H9 (cell line): ENCODE data around the gene ZNF621. TPM values are rescaled to one million over a fixed set of nuclear protein-coding genes. Genes with fewer than 3 reads are reported as not detected.

Experiments used
- DNase-seq: peaks from one replicate; pipeline ENCODE4 v3.0.0-alpha.2; 2017
- H2AFZ ChIP-seq: one replicate; pipeline ENCODE4 v1.6.1; 2013; ENCODE audit warnings: mild to moderate bottlenecking, low read length, control low read depth, moderate library complexity
- H2AK5ac ChIP-seq: 2 replicates; pipeline ENCODE4 v1.6.1; 2013; ENCODE audit warnings: low read length, control low read depth, mixed read lengths; ENCODE audit not compliant: insufficient read length
- H2BK120ac ChIP-seq: one replicate; pipeline ENCODE4 v1.6.1; 2013; ENCODE audit warnings: low read depth, mild to moderate bottlenecking, low read length, control low read depth, inconsistent platforms; ENCODE audit not compliant: poor library complexity, severe bottlenecking
- H2BK12ac ChIP-seq: 2 replicates; pipeline ENCODE4 v1.6.1; 2013; ENCODE audit warnings: low read length, control low read depth, mixed read lengths, low read depth; ENCODE audit not compliant: insufficient read length
- H2BK15ac ChIP-seq: 2 replicates; pipeline ENCODE4 v1.6.1; 2013; ENCODE audit warnings: low read depth, low read length, control low read depth
- H2BK20ac ChIP-seq: one replicate; pipeline ENCODE4 v1.6.1; 2013; ENCODE audit warnings: low read depth, mild to moderate bottlenecking, low read length, control low read depth, inconsistent platforms; ENCODE audit not compliant: poor library complexity, severe bottlenecking
- H2BK5ac ChIP-seq: 2 replicates; pipeline ENCODE4 v1.6.1; 2013; ENCODE audit warnings: low read length, control low read depth, mixed read lengths; ENCODE audit not compliant: insufficient read length
- H3K14ac ChIP-seq: 2 replicates; pipeline ENCODE4 v1.6.1; 2013; ENCODE audit warnings: low read length, control low read depth; ENCODE audit not compliant: insufficient read depth
- H3K18ac ChIP-seq: 2 replicates; pipeline ENCODE4 v1.6.1; 2013; ENCODE audit warnings: low read depth, mild to moderate bottlenecking, mixed read lengths, low read length, control low read depth; ENCODE audit not compliant: insufficient read length
- H3K23ac ChIP-seq: 2 replicates; pipeline ENCODE4 v1.6.1; 2013; ENCODE audit warnings: low read length, control low read depth, mixed read lengths, low read depth; ENCODE audit not compliant: insufficient read length
- H3K23me2 ChIP-seq: 2 replicates; pipeline ENCODE4 v1.6.1; 2013; ENCODE audit warnings: low read depth, mild to moderate bottlenecking, mixed read lengths, low read length, control low read depth; ENCODE audit not compliant: insufficient read length, poor library complexity, severe bottlenecking
- H3K27ac ChIP-seq: 2 replicates; pipeline ENCODE4 v1.5.1; 2013; ENCODE audit warnings: low read length, control low read depth, mixed read lengths, low read depth; ENCODE audit not compliant: insufficient read length
- H3K27me3 ChIP-seq: 2 replicates; pipeline ENCODE4 v1.6.1; 2013; ENCODE audit warnings: low read length, control low read depth, inconsistent platforms; ENCODE audit not compliant: insufficient read depth
- H3K4ac ChIP-seq: 2 replicates; pipeline ENCODE4 v1.6.1; 2013; ENCODE audit warnings: low read depth, mild to moderate bottlenecking, control low read depth, inconsistent platforms, low read length, moderate library complexity
- H3K4me1 ChIP-seq: 2 replicates; pipeline ENCODE4 v1.6.1; 2013; ENCODE audit warnings: low read length, control low read depth, inconsistent platforms; ENCODE audit not compliant: insufficient read depth
- H3K4me2 ChIP-seq: 2 replicates; pipeline ENCODE4 v1.6.1; 2013; ENCODE audit warnings: low read length, control low read depth, mixed read lengths; ENCODE audit not compliant: insufficient read length, insufficient read depth
- H3K56ac ChIP-seq: 2 replicates; pipeline ENCODE4 v1.6.1; 2013; ENCODE audit warnings: low read depth, mild to moderate bottlenecking, mixed read lengths, low read length, control low read depth; ENCODE audit not compliant: insufficient read length
- H3K79me1 ChIP-seq: 2 replicates; pipeline ENCODE4 v1.6.1; 2013; ENCODE audit warnings: low read depth, mild to moderate bottlenecking, moderate library complexity, low read length, control low read depth, inconsistent platforms; ENCODE audit not compliant: insufficient read depth, poor library complexity, severe bottlenecking
- H3K79me2 ChIP-seq: 2 replicates; pipeline ENCODE4 v1.6.1; 2013; ENCODE audit warnings: low read length, control low read depth, inconsistent platforms; ENCODE audit not compliant: insufficient read depth
- H3K9ac ChIP-seq: 2 replicates; pipeline ENCODE4 v1.6.1; 2013; ENCODE audit warnings: low read length, control low read depth, mixed read lengths; ENCODE audit not compliant: insufficient read length; ENCODE audit errors: extremely low read depth
- H3K9me3 ChIP-seq: one replicate; pipeline ENCODE4 v1.6.1; 2013; ENCODE audit warnings: low read depth, low read length, inconsistent platforms; ENCODE audit not compliant: control insufficient read depth
- H3T11ph ChIP-seq: one replicate; pipeline ENCODE4 v1.6.1; 2013; ENCODE audit warnings: mild to moderate bottlenecking, low read length, control low read depth, inconsistent platforms
- H4K20me1 ChIP-seq: one replicate; pipeline ENCODE4 v1.6.1; 2013; ENCODE audit not compliant: control insufficient read depth, insufficient read length, insufficient read depth
- H4K5ac ChIP-seq: 2 replicates; pipeline ENCODE4 v1.6.1; 2013; ENCODE audit warnings: low read depth, mild to moderate bottlenecking, mixed read lengths, low read length, control low read depth; ENCODE audit not compliant: insufficient read length
- H4K8ac ChIP-seq: replicated peaks from 2 replicates; pipeline ENCODE4 v1.6.1; 2013; ENCODE audit warnings: low read length, control low read depth, mixed read lengths, low read depth; ENCODE audit not compliant: insufficient read length
- H4K91ac ChIP-seq: 2 replicates; pipeline ENCODE4 v1.6.1; 2013; ENCODE audit warnings: low read depth, mild to moderate bottlenecking, moderate library complexity, mixed read lengths, low read length, control low read depth; ENCODE audit not compliant: insufficient read length
- H3K27ac Mint-ChIP-seq, 3 experiments: 2 replicates in 2 of 3; 3 replicates in 1 of 3; pipeline ENCODE4 v1.8.0; 2020 to 2021; ENCODE audit warnings: mixed read lengths in 3 of 3, mild to moderate bottlenecking in 1 of 3, moderate library complexity in 1 of 3
- H3K27me3 Mint-ChIP-seq: 2 replicates; pipeline ENCODE4 v1.8.0; 2021; ENCODE audit warnings: low read depth, mild to moderate bottlenecking, moderate library complexity, mixed read lengths
- H3K36me3 Mint-ChIP-seq, 3 experiments: 2 replicates in 2 of 3; 3 replicates in 1 of 3; pipeline ENCODE4 v1.8.0; 2020 to 2021; ENCODE audit warnings: low read depth in 3 of 3, mixed read lengths in 3 of 3; ENCODE audit not compliant: insufficient read depth in 1 of 3
- H3K4me1 Mint-ChIP-seq, 2 experiments: 2 replicates each; pipeline ENCODE4 v1.8.0; 2020; ENCODE audit warnings: mixed read lengths in 2 of 2
- H3K4me3 Mint-ChIP-seq, 2 experiments: 2 replicates in 1 of 2; 3 replicates in 1 of 2; pipeline ENCODE4 v1.8.0; 2020 to 2021; ENCODE audit warnings: mild to moderate bottlenecking in 2 of 2, mixed read lengths in 2 of 2, moderate library complexity in 1 of 2
- H3K9me3 Mint-ChIP-seq, 2 experiments: 2 replicates in 1 of 2; 3 replicates in 1 of 2; pipeline ENCODE4 v1.8.0; 2020; ENCODE audit warnings: mild to moderate bottlenecking in 2 of 2, mixed read lengths in 2 of 2, moderate library complexity in 1 of 2
- WGBS: extraction: QIAGEN DNeasy Blood & Tissue Kit; methylation state at CpG from one replicate; pipeline ENCODE4 v1.1.7; 2013; ENCODE audit warnings: missing lambda C conversion rate, low lambda C conversion rate, mixed read lengths; ENCODE audit not compliant: insufficient read length; ENCODE audit errors: extremely low coverage; 5-methylcytosine and 5-hydroxymethylcytosine counted together
- total RNA-seq: library from RNA; stranded (reverse); gene quantifications from 2 replicates; pipeline ENCODE4 v1.2.1, GENCODE V29; 2021
- TF ChIP-seq, protein P1 (sequence below): fragments of 200-600 bp; sonication (generic); conservative IDR thresholded peaks from 3 replicates; pipeline ENCODE4 v1.8.0; 2021; ENCODE audit warnings: antibody characterized with exemption, mild to moderate bottlenecking

Gene ZNF621
- total RNA-seq, 1 experiment from 2014 or later = 23.8 TPM

- H3K9me3 ChIP-seq = no peaks in the 10 kb centered on the region
- no peak overlapping the region for H2BK15ac ChIP-seq
- peaks cover 2% of the 10 kb centered on the region; the same call in 1 of the 2 replicates for H3K4me1 ChIP-seq
- no peak overlapping the region for H2BK20ac ChIP-seq
- no peaks in the 10 kb centered on the region for H3K79me2 ChIP-seq
- TF ChIP-seq, protein P1, sequence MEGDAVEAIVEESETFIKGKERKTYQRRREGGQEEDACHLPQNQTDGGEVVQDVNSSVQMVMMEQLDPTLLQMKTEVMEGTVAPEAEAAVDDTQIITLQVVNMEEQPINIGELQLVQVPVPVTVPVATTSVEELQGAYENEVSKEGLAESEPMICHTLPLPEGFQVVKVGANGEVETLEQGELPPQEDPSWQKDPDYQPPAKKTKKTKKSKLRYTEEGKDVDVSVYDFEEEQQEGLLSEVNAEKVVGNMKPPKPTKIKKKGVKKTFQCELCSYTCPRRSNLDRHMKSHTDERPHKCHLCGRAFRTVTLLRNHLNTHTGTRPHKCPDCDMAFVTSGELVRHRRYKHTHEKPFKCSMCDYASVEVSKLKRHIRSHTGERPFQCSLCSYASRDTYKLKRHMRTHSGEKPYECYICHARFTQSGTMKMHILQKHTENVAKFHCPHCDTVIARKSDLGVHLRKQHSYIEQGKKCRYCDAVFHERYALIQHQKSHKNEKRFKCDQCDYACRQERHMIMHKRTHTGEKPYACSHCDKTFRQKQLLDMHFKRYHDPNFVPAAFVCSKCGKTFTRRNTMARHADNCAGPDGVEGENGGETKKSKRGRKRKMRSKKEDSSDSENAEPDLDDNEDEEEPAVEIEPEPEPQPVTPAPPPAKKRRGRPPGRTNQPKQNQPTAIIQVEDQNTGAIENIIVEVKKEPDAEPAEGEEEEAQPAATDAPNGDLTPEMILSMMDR = no peak
- no peak overlapping the region for H3K4ac ChIP-seq
- H4K20me1 ChIP-seq = no peaks in the 10 kb centered on the region
- no peak overlapping the region for H2BK5ac ChIP-seq
- H3K56ac ChIP-seq = no peak overlapping the region
- H3K9me3 Mint-ChIP-seq = no peaks in the 10 kb centered on the region; a peak in 2 of 5 replicates
- H3K14ac ChIP-seq = no peak overlapping the region
- no peak overlapping the region for H3T11ph ChIP-seq
- peaks cover 0 to 1% (median 0%) of the 10 kb centered on the region in 3 experiments; a peak in 2 of 7 replicates for H3K36me3 Mint-ChIP-seq
- H3K18ac ChIP-seq = no peak overlapping the region
- no peaks in the 10 kb centered on the region for H3K27me3 ChIP-seq
- H3K27ac Mint-ChIP-seq = no peak overlapping the region
- H4K8ac ChIP-seq = no peak overlapping the region
- no peak overlapping the region for H4K91ac ChIP-seq
- H3K27me3 Mint-ChIP-seq = peaks cover 8% of the 10 kb centered on the region
- no peak overlapping the region for H2AK5ac ChIP-seq
- H4K5ac ChIP-seq = no peak overlapping the region
- H3K23ac ChIP-seq = no peak overlapping the region
- H3K23me2 ChIP-seq = no peaks in the 10 kb centered on the region
- WGBS = no CpG with 5 or more reads among the region's 1 CpG
- no peak overlapping the region for H3K4me2 ChIP-seq
- DNase-seq = no peak
- H3K9ac ChIP-seq = no peak overlapping the region
- H3K79me1 ChIP-seq = no peaks in the 10 kb centered on the region
- H3K4me3 Mint-ChIP-seq = no peak overlapping the region
- no peak overlapping the region for H2BK12ac ChIP-seq
- no peak overlapping the region for H2BK120ac ChIP-seq
- H3K27ac ChIP-seq = no peak overlapping the region
- no peak overlapping the region for H2AFZ ChIP-seq
- peaks cover 32 to 39% of the 10 kb centered on the region in 2 experiments for H3K4me1 Mint-ChIP-seq
These were observed 62.1 kb downstream of the ZNF621 start for GRCh38 chr3:40586901-40587300.
